Bone marrow (tissue), 2 donors: ENCODE results near the gene HOXA5.

Source experiments
- DNase-seq, 2 donors: peaks; one replicate each; lab custom pipeline; 2025; lab: John Stamatoyannopoulos, UW

The HOXA5 gene

GRCh38 chr7:27182861-27183681 is 39.6 kb upstream of the HOXA5 start:
- no peak for DNase-seq

GRCh38 chr7:27182285-27182841 is 38.9 kb upstream of the HOXA5 start:
- DNase-seq: no peak

- DNase-seq: no peak
Observed at GRCh38 chr7:27181795-27182275, 38.4 kb upstream of the HOXA5 start.

GRCh38 chr7:27180431-27181420 is 37.2 kb upstream of the HOXA5 start:
- DNase-seq: no peak

- DNase-seq: peak in 1 of 2 donors; percentile 50
Observed at GRCh38 chr7:27179503-27180430, 36.3 kb upstream of the HOXA5 start.

DNA sequence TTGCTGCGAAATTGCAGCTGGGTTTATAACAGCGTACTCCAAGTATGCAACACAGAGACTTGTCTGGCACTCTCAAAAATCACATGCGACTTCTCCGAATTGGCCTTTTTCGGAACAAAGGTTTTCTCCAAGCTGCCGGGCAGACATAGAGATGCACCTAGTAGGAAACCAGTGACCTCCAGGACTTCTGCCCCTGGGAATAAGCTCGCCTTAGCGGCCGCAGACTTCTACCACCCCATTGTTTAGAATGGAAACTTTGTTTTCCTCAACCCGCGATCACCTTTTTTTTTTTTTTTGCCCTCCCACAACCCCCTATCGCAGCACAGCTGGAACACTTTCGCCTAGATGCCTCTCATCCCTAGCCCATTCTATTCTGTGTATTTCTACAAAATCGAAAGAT is 35.5 kb upstream of the HOXA5 start:
- no peak for DNase-seq

DNA sequence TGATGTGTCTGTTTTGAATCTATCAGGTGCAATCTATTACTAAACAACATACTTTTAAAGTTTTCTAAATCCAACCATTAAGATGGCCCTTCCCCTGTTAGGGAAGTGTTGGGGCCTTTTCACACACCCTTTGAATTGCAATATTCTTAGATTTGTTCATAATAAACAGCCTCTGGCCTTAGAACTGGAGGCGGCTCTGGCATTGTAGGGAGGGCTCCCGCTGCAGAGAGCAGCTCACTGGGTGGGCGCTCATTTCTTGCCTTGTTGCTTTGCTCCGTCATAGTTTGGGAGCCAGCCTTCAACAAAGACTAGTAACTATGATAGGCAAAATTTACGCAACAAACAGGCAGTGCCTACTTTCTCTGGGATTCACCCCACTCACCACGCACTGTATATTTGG is 34.9 kb upstream of the HOXA5 start:
- DNase-seq: no peak

DNA sequence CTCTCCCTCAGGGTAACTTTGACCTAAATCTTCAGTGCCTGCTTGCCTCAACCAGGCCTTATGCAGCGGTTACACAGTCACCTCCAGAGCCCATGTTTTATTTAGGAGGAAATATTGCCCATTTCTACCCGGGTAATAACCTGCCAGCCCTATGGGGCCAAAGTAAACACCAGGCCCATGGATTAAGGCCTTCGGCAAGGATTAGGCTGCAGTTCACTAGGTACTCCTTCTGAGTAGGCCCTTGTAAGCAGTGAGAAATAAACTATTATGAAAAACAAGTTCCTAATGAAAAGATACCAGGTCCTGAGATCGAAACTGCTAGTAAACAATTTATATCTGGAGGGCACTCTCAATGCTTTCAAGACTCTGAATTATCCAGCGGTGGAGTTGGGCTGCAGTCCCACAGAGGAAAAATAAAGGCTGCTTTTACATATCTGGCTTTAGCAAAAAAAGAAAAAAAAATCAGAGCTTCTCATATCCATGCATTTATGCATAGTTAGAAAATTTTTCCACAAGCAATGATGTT is 34.4 kb upstream of the HOXA5 start:
- DNase-seq: no peak

GRCh38 chr7:27176962-27177794 is 33.7 kb upstream of the HOXA5 start:
- no peak for DNase-seq

DNA sequence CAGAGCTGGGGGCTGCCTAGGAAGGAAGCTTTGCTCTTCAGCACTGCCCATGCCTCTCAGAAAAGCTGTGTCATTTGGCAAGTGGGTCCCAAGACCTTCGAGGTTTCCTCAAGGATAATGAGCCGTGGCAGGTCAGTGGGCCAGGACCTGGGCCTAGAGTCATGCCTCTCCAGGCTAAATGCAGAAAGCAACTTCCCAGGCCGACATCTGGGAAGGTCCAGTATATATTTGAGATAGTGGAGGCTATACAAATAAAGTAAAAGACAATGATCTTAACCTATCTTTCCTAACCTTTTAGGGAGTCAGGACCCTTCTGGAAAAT is 33.0 kb upstream of the HOXA5 start:
- no peak for DNase-seq

- no peak for DNase-seq
Observed at GRCh38 chr7:27175626-27176523, 32.4 kb upstream of the HOXA5 start.

- no peak for DNase-seq
Observed at GRCh38 chr7:27174874-27175625, 31.6 kb upstream of the HOXA5 start.

GRCh38 chr7:27173956-27174873 is 30.7 kb upstream of the HOXA5 start, which contains the start of gene HOXA10:
TSS of gene HOXA10 (minus strand) at chr7:27174320. CDS start at chr7:27174306, 14 bp downstream.
- DNase-seq: no peak

- no peak for DNase-seq
Observed at GRCh38 chr7:27173511-27173955, 30.1 kb upstream of the HOXA5 start.

DNA sequence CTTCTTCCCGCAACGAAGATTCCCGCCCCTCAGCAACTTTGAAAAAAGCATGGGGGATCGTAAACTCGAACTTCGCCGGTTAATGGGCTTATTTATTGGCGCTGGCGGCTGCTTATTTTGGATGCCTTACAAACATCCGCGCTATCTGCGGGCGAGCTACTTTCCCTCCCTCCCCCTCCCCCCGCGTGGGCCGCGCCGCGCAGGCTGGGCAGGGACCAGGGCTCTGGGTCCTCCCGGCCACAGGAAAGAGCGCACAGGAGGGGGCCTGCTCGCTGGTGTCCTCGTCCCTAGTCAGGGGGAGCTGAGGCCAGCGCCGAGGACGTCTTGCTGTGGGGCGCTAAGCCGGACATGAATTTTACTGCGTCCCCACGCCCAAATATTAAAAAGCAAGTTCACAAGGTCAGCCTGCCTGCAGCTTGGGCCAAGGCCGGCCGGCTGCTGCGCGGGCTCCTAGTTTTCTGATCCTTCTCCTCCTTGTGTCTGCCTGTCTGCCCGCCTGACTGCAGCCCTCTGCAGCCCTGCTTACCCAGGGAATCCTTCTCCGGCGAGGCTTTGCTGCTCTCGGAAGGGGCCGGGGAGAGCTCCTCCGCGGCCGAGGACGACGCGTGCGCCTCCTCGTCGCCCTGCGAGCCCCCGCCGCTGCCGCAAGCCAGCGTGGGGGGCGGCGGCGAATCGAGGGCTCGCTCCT is 29.5 kb upstream of the HOXA5 start:
- no peak for DNase-seq

GRCh38 chr7:27172315-27172774 is 28.9 kb upstream of the HOXA5 start:
- no peak for DNase-seq
